Subcutaneous adipose tissue (tissue), 4 donors: ENCODE results near the gene PPDPF. TPM values are rescaled to one million over a fixed set of nuclear protein-coding genes. Genes with fewer than 3 reads are reported as not detected.

Experiments used
- total RNA-seq, 4 donors: library from RNA; depleted of rRNA; stranded (reverse); fragments of >200 nt; gene quantifications; one replicate each; pipeline ENCODE4 v1.1.0, GENCODE V29; 2016
- TF ChIP-seq, protein P1 (sequence below): fragments of 450-650 bp; IDR thresholded peaks from one replicate; pipeline ENCODE4 v1.5.1; 2016; ENCODE audit warnings: low read depth, mild to moderate bottlenecking, control low read depth, antibody characterized with exemption, moderate library complexity

Gene PPDPF
- total RNA-seq, 4 donors from 2014 or later = 46.9 to 135 (median 63.2) TPM

DNA sequence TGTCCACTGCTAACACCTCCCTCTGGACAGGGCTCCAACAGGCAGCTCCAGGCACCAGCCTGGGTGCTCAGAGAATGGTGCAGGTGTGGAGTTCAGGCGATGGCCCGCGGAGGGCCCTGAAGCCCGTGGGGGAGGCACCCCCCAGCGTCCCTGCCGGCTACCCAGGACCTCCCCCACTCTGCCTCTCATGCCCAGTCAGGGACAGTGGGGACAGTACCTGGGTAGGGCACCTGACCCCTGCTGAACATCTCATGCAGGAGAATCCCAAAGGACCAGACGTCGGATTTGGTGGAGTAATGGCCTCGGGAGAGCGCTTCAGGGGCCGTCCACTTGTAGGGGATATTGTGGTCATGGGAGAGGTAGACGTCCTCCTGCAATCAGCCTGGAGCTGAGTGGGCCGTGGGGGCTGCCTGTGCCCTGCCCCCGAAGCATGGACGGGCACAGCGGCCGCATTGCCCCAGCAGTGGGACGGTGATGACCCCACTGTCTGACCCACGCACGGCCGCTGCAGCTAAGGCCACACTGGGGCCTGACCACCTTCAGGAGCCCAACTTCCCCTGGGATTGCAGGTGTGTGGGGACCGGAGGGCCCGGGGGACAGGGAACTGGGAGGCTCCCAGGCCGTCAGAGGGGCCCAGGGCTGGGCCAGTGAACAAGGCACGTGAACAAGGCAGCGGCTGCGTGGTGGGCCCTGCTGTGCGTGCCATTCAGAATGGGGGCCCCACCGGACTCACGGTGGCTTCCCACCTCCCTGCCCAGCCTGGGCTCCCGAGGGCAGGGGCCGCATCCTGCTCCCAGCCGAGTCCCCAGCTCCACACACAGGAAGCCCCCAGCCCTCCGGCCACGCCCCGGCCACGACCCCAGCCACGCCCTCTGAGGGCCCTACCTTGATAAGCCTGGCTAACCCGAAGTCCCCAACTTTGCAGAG, 9.6 kb downstream of the PPDPF start:
- TF ChIP-seq, protein P1, sequence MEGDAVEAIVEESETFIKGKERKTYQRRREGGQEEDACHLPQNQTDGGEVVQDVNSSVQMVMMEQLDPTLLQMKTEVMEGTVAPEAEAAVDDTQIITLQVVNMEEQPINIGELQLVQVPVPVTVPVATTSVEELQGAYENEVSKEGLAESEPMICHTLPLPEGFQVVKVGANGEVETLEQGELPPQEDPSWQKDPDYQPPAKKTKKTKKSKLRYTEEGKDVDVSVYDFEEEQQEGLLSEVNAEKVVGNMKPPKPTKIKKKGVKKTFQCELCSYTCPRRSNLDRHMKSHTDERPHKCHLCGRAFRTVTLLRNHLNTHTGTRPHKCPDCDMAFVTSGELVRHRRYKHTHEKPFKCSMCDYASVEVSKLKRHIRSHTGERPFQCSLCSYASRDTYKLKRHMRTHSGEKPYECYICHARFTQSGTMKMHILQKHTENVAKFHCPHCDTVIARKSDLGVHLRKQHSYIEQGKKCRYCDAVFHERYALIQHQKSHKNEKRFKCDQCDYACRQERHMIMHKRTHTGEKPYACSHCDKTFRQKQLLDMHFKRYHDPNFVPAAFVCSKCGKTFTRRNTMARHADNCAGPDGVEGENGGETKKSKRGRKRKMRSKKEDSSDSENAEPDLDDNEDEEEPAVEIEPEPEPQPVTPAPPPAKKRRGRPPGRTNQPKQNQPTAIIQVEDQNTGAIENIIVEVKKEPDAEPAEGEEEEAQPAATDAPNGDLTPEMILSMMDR = no peak

DNA sequence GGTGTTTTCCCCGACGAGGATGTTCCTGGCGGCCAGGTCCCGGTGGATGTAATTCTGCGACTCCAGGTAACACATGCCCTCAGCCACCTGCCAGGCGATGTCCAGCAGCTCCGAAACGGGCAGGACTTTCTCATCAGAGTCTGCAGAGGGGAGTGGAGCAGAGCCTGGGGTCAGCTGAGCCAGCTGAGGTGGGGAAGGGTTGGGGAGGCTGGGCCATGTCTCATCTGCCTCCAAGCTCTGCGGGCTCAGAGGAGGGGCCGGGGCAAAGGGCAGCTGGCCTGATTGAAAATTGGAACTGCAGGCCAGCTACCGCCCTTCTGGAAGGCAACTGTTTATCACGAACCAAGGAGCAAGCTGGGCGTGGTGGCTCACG, 10.2 kb downstream of the PPDPF start:
- TF ChIP-seq, protein P1 = no peak

DNA sequence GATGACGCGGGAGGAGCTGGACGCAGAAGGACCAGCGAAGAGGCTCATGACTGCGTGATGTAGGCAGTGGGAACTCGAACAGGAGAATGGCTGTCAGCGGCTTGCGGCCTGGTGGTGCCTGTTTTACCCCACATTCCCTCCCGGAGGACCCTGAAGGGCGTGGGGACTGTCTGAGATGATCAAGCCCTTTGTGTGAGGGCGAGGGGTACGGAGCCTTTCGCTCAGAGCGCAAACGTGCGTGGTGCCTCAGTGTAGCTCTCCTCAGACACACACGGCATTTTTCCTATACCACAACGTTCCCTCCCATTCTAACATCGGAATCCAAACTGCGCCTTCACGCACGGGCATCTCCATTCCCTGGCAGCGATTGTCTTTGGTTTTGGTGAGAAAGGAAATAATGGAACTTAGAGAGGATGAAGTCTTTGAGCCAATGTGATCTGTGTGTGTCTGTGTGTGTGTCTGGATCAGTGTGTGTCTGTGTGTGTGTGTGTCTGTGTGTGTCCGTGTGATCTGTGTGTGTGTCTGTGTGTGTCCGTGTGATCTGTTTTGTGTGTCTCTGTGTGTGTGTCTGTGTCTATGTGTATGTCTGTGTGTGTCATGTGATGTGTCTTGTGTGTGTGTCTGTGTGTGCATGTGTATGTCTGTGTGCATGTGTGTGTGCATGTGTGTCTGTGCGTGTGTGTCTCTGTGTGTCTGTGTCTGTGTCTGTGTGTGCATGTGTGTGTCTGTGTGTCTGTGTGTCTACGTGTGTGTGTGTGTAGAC, 11.3 kb downstream of the PPDPF start:
- TF ChIP-seq, protein P1 = no peak

DNA sequence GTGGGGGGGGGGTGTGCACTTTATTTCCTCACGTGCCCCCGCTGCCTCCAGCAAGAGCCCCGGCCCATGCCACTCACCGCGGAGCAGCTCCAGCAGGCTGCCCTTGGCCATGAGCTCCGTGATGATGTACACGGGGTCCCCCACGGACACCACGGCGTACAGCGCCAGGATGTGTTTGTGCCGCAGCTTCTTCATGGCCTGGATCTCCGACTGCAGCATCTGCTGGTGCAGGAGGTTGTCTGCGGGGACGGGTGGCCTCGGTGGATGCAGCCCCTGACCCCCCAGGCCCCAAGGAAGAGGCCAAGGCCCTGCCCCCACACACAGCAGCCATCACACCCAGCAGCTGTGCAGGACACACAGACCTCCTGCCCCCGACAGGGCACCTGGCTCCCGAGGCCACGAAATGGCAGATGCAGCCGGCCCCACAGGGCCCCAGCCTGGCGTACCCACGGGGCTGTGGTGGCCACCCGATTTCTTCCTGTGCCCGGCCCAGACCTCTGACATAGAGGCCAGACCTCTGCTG, 11.9 kb downstream of the PPDPF start:
- TF ChIP-seq, protein P1 = no peak

DNA sequence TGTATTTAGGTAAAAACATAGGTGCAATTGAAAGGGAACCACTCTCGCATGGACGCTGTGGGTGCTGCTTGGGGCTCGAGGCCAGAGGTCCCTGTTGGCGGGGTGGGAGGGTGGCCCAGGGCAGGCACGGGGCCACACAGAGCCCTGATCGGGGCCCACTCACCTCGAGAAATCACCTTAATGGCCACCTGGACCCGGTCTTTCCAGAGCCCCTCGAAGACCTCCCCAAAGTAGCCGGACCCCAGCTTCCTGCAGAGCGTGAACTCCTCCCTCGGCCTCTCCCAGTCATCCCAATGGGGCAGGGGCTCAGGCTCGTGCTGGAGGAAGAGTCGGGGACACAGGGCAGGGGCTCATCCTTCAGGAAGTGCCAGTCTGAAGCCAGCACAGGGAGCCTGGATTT, 12.8 kb downstream of the PPDPF start:
- TF ChIP-seq, protein P1 = no peak

DNA sequence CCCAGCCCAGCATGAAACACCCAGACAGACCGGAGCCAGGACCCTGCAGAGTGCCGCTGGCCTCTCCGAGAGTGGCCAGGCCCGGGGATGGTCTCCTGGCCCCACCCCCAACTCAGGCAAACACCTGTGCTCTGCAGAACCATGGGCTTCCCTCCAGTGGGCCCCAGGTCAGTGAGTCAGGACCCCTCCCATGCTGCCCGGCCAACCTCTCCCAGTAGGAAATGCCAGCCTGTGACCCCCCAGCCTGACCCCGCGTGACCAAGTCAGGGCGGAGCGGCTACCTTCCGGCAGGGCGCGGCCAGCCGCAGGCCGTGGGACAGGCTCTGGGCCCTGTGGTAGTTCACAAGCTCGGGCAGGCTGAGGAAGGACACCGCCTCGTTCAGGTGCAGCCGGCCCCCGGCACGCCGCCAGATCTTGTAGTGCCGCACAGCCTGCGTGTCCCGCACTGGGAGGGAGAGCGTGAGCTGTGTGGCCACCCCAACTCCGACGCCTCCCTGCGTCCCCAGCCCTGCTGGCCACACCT, 13.4 kb downstream of the PPDPF start:
- TF ChIP-seq, protein P1 = no peak

DNA sequence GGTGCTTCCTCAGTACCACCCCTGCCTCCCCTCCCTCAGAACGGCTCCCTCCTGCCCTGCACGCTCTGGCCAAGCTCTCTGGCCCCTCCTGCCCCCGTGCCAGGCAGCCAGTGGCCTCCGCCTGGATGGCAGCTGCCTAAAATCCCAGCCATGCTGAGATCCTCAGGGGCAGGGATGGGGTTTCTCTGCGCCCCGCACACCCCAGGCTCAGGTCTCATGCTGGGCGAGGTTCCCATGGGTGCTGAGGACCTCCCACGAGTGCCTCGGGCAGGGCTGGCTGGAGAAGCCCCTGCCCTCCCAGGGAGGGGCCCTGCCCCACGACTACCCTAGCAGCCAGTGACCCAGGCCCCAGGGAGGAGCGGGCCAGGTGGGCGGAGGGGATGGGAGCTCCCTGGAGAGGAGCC, 13.9 kb downstream of the PPDPF start:
- TF ChIP-seq, protein P1 = no peak
